WERI-Rb-1 (cell line): ENCODE measurements around the gene FIGNL2.
A peak's percentile ranks its signal among the peaks of the same experiment; 100 is the strongest.

ENCODE experiments used
- DNase-seq: peaks from one replicate; pipeline ENCODE4 v3.0.0-alpha.2; 2020
- H3K27ac ChIP-seq: fragments of 250-450 bp; sonication (Bioruptor Pico); 2 replicates; pipeline ENCODE4 v1.5.1; 2020; ENCODE audit warnings: mild to moderate bottlenecking, moderate library complexity
- H3K27me3 ChIP-seq: fragments of 250-450 bp; sonication (Bioruptor Pico); 2 replicates; pipeline ENCODE4 v1.5.1; 2021; ENCODE audit warnings: mild to moderate bottlenecking, low read depth, moderate library complexity; ENCODE audit not compliant: insufficient read depth, severe bottlenecking
- H3K36me3 ChIP-seq: fragments of 250-450 bp; sonication (Bioruptor Pico); 2 replicates; pipeline ENCODE4 v1.5.1; 2020; ENCODE audit warnings: mild to moderate bottlenecking, moderate library complexity
- H3K4me3 ChIP-seq: 2 replicates; pipeline ENCODE4 v1.5.1; 2011; ENCODE audit warnings: low read depth, mild to moderate bottlenecking, control low read depth, low read length
- H3K9me3 ChIP-seq: fragments of 250-450 bp; sonication (Bioruptor Pico); 2 replicates; pipeline ENCODE4 v1.5.1; 2021; ENCODE audit warnings: mild to moderate bottlenecking, moderate library complexity; ENCODE audit not compliant: severe bottlenecking
- TF ChIP-seq, protein P1 (sequence below): IDR thresholded peaks from 2 replicates; pipeline ENCODE4 v1.5.1; 2011; ENCODE audit warnings: low read depth, mild to moderate bottlenecking, control low read depth, inconsistent platforms, low read length

The FIGNL2 gene

DNA sequence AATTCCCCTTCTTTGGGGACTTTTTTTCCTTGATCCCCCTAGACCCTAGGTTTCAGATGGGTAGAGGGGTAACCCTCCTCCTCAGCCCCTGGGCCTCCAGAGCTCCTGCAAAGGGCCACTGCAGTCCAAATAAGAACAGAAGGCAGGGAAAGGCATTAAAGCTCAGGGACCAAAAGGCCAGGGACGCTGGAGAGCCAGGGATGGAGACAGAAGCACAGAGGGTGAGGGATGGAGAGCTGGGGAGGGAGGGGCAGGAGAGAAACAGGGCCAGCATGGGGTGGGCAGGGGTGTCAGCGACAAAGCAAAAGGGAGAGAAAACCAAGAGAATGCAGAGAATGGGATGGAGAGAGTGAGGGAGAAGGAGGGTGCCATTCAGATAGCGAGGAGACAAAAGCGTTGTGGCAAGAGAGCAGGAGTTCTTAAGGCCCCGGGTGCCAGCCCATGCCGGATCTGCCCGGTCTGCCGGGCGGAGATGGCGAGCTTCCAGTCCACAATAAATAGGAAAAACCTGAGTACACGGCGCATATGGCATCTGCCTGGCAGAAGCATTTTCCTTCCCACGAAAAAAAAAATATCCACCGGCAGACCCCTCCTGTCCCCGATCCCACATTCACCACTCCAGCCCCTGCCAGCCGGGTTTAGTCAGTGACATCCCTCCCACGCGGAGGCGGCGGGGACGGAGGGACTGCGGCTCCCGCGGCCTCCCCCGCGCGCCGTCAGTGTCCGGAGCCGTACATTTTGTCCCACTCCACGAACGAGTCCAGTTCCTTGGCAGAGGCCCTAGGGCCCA lies 28.6 kb downstream of the FIGNL2 start:
- no peaks in the 10 kb centered on the region for H3K9me3 ChIP-seq
- TF ChIP-seq, protein P1, sequence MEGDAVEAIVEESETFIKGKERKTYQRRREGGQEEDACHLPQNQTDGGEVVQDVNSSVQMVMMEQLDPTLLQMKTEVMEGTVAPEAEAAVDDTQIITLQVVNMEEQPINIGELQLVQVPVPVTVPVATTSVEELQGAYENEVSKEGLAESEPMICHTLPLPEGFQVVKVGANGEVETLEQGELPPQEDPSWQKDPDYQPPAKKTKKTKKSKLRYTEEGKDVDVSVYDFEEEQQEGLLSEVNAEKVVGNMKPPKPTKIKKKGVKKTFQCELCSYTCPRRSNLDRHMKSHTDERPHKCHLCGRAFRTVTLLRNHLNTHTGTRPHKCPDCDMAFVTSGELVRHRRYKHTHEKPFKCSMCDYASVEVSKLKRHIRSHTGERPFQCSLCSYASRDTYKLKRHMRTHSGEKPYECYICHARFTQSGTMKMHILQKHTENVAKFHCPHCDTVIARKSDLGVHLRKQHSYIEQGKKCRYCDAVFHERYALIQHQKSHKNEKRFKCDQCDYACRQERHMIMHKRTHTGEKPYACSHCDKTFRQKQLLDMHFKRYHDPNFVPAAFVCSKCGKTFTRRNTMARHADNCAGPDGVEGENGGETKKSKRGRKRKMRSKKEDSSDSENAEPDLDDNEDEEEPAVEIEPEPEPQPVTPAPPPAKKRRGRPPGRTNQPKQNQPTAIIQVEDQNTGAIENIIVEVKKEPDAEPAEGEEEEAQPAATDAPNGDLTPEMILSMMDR = no peak
- H3K27me3 ChIP-seq = no peaks in the 10 kb centered on the region
- no peak overlapping the region for H3K4me3 ChIP-seq
- DNase-seq = no peak
- no peaks in the 10 kb centered on the region for H3K36me3 ChIP-seq
- H3K27ac ChIP-seq = no peak overlapping the region

DNA sequence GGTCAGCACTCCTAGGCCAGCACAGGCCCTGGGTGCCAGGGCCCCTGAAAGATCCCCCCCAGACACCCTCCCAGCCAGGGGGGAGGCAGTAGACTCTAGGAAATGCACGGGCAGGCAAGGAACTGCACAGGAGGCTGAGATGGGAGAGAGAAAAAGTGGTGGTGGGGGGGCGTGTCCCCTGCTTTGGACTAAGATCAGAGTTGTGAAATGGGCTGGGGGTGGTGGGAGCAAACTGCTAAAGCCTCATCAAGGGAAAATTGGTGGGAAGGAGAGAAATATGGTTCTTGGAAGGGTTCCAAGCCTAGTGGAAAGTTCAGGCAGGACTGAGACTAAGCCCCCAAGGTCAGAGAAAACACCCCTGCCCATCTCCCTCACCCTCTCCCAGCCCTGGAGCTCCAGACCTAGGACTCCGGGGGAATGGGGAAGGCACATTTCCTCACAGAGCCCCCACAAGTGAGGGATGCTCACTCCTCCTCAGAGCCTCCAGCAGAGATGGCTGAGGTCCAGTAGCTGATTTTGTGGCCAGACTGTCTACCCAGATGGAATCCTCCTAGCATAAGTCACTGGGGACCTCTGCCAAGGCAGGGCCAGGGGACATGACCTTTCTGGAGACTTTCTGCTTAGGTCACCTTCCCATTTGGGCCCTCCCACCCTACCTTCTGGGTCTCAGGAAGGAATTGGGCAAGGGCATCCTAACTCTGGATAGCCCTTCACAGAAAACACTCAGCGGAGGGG lies 29.8 kb downstream of the FIGNL2 start:
- TF ChIP-seq, protein P1 = no peak
- no peaks in the 10 kb centered on the region for H3K9me3 ChIP-seq
- no peak overlapping the region for H3K4me3 ChIP-seq
- no peaks in the 10 kb centered on the region for H3K27me3 ChIP-seq
- H3K27ac ChIP-seq = no peak overlapping the region
- no peaks in the 10 kb centered on the region for H3K36me3 ChIP-seq
- no peak for DNase-seq

DNA sequence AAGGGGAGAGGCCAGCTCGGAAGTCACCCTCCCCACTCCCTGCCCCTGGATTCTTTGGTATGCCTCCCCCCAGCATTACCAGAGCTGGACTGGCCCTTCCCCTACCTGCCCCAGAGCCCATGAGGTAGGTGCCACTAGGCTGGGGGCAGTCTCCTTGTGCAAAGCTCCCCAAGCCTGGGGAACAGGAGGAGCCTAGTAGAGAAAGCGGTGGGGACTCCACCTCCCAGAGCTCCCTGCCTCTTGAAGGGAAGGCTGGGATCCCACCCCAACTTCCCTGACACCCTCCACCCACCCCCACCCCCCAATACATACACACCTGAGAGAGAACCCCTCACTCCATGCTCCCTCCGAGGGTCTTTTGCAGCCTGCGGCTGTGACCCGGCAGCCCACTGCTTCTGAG lies 30.4 kb downstream of the FIGNL2 start:
- Histone ChIP-seq H3K36me3 (no peaks in the 10 kb centered on the region), H3K27me3 (no peaks in the 10 kb centered on the region), H3K27ac (no peak overlapping the region), H3K4me3 (no peak overlapping the region), H3K9me3 (no peaks in the 10 kb centered on the region)
- DNase-seq = no peak
- TF ChIP-seq, protein P1 = no peak

DNA sequence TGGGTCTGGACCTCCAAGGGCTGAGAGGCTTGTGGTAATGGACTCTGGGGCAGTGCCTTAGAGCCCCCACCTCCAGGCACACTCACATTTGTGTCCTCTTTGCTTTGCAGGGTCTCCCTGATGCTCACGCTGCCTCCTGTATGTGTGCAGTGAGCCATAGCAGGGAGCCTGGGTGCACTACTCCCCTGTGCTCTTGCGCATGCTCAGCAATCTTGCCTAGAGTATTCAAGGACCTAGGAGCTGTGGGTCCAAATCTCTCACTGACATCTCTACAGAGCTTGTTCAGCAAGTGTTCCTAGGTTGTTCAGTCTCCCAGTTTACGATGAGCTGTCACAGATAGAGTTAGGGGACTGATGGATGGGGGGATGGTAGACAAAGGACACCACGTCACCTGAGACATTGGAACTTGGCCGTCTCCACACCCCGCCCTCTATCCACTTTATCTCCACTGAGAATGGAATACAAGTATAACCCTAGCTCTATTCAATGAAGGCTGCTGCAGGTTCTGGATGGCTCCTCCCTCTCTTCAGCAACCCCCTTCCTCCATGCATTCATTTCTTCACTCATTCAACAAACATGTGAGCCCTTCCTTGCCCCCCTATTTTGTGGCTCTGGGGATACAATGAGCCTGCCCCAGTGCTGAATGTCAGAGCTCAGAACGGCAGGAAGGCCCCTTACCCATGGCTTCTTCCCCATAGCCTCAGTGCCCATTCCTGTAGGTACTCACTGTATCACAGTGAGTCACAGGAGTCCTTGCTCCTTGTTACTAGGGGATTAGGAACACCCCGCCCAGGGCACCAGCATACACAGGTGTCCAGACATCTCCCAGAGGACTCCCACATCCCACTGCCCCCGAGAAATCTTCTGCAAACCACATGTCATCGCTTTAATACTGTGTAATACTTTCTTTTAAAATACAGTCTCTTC lies 31.2 kb downstream of the FIGNL2 start:
- peak; percentile 34 for DNase-seq
- Histone ChIP-seq H3K27me3 (no peaks in the 10 kb centered on the region), H3K4me3 (no peak overlapping the region), H3K36me3 (no peaks in the 10 kb centered on the region), H3K27ac (no peak overlapping the region), H3K9me3 (no peaks in the 10 kb centered on the region)
- TF ChIP-seq, protein P1 = no peak

DNA sequence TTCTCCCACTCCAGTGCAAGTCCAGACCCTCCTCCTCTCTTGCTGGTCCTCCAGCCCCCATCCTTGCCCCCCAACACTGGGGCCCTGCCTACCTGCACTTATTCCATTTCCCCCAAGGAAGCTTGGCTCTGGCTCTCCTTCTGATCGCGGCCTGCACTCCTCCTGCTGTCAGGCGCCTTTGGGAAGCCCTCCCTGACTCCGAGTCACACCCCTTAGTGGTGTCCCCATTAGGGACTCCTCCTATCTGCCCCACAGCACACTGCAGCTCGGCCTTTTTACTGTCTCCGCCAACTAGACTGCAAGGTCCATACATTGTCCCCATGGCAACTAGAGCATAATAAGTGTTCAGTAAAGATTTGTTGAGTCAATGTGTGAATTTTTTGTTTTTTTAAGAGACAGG lies 32.9 kb downstream of the FIGNL2 start:
- Histone ChIP-seq H3K27me3 (no peaks in the 10 kb centered on the region), H3K27ac (no peak overlapping the region), H3K36me3 (no peaks in the 10 kb centered on the region), H3K9me3 (no peaks in the 10 kb centered on the region), H3K4me3 (no peak overlapping the region)
- TF ChIP-seq, protein P1 = no peak
- no peak for DNase-seq
